RWPE2 (cell line): ENCODE results near the gene GUCY2D.
"Not testable (repeated sequence)": the region's sequence is repeated elsewhere in the genome, so short reads cannot be mapped to it uniquely, and the experiment has no call there.

ENCODE experiments used
- ATAC-seq: fragments of 200-7000 bp; cut with Tn5 transposase; 3 replicates; pipeline ENCODE4 v1.9.1; 2021; ENCODE audit warnings: low read depth
- DNase-seq: peaks from one replicate; pipeline ENCODE4 v3.0.0-alpha.2; 2020; ENCODE audit warnings: low spot score
- H3K27ac ChIP-seq: fragments of 450-650 bp; 2 replicates; pipeline ENCODE4 v1.5.1; 2017; ENCODE audit warnings: mild to moderate bottlenecking; ENCODE audit not compliant: poor library complexity, severe bottlenecking
- H3K27me3 ChIP-seq: fragments of 250-450 bp; sonication (Bioruptor Pico); 2 replicates; pipeline ENCODE4 v1.5.1; 2021; ENCODE audit warnings: mild to moderate bottlenecking, moderate library complexity; ENCODE audit not compliant: insufficient read depth, poor library complexity, severe bottlenecking
- H3K36me3 ChIP-seq: fragments of 250-450 bp; sonication (Bioruptor Pico); 2 replicates; pipeline ENCODE4 v1.5.1; 2020; ENCODE audit warnings: low read depth, mild to moderate bottlenecking, moderate library complexity
- H3K4me1 ChIP-seq: fragments of 250-450 bp; sonication (Bioruptor Pico); 2 replicates; pipeline ENCODE4 v1.5.1; 2021; ENCODE audit warnings: mild to moderate bottlenecking, moderate library complexity; ENCODE audit not compliant: insufficient read depth, poor library complexity, severe bottlenecking
- H3K4me3 ChIP-seq: fragments of 250-450 bp; sonication (Bioruptor Pico); 2 replicates; pipeline ENCODE4 v1.5.1; 2021; ENCODE audit warnings: mild to moderate bottlenecking, moderate library complexity; ENCODE audit not compliant: severe bottlenecking
- H3K9me3 ChIP-seq: fragments of 250-450 bp; sonication (Bioruptor Pico); 2 replicates; pipeline ENCODE4 v1.5.1; 2021; ENCODE audit warnings: mild to moderate bottlenecking, moderate library complexity; ENCODE audit not compliant: severe bottlenecking
- CTCF ChIP-seq: fragments of 450-650 bp; IDR thresholded peaks from one replicate; pipeline ENCODE4 v1.5.1; 2017; ENCODE audit warnings: mild to moderate bottlenecking, moderate library complexity; ENCODE audit not compliant: poor library complexity, severe bottlenecking

Gene GUCY2D

GRCh38 chr17:8001976-8002720, at the start of gene GUCY2D:
TSS of gene GUCY2D (plus strand) at chr17:8002615. CDS start at chr17:8003048, 433 bp downstream.
- peaks cover 18% of the 10 kb centered on the region for H3K27me3 ChIP-seq
- H3K4me3 ChIP-seq: no peak within 1 kb of the TSS
- H3K36me3 ChIP-seq: no peaks in the 10 kb centered on the region
- ATAC-seq (no peak), DNase-seq (peak; percentile 39)
- H3K4me1 ChIP-seq: no peaks in the 10 kb centered on the region
- H3K9me3 ChIP-seq: no peaks in the 10 kb centered on the region
- no peak within 1 kb of the TSS for H3K27ac ChIP-seq
- no peak for TF ChIP-seq CTCF

- ATAC-seq: not testable (repeated sequence)
Measured at GRCh38 chr17:7953266-7953665, 49.1 kb upstream of the GUCY2D start.

GRCh38 chr17:7955414-7956227, 46.8 kb upstream of the GUCY2D start:
- ATAC-seq: no peak
- H3K4me1 ChIP-seq: no peaks in the 10 kb centered on the region
- no peak for TF ChIP-seq CTCF
- no peaks in the 10 kb centered on the region for H3K27me3 ChIP-seq
- H3K9me3 ChIP-seq: no peaks in the 10 kb centered on the region
- no peak for DNase-seq
- H3K4me3 ChIP-seq: no peak overlapping the region
- no peaks in the 10 kb centered on the region for H3K36me3 ChIP-seq
- H3K27ac ChIP-seq: no peak overlapping the region

More at GRCh38 chr17:7953266-7953665, 49.1 kb upstream of the GUCY2D start:
- H3K36me3 ChIP-seq: peaks cover 20% of the 10 kb centered on the region
- H3K27ac ChIP-seq, DNase-seq, H3K9me3 ChIP-seq, H3K4me1 ChIP-seq, H3K4me3 ChIP-seq, H3K27me3 ChIP-seq: not testable (repeated sequence)

- no peak for TF ChIP-seq CTCF
- no peak overlapping the region for H3K27ac ChIP-seq
- no peaks in the 10 kb centered on the region for H3K9me3 ChIP-seq
- ATAC-seq (no peak), DNase-seq (no peak)
- H3K36me3 ChIP-seq: no peaks in the 10 kb centered on the region
- H3K27me3 ChIP-seq: no peaks in the 10 kb centered on the region
- no peaks in the 10 kb centered on the region for H3K4me1 ChIP-seq
- no peak overlapping the region for H3K4me3 ChIP-seq
Measured at GRCh38 chr17:7956228-7956965, 46.0 kb upstream of the GUCY2D start.

- no peak for TF ChIP-seq CTCF
- no peak overlapping the region for H3K27ac ChIP-seq
- no peaks in the 10 kb centered on the region for H3K9me3 ChIP-seq
- H3K4me1 ChIP-seq: no peaks in the 10 kb centered on the region
- H3K4me3 ChIP-seq: no peak overlapping the region
- H3K36me3 ChIP-seq: no peaks in the 10 kb centered on the region
- DNase-seq: no peak
- no peak for ATAC-seq
- no peaks in the 10 kb centered on the region for H3K27me3 ChIP-seq
Measured at GRCh38 chr17:7959503-7960253, 42.7 kb upstream of the GUCY2D start.
